Activated CD8-positive, alpha-beta T cell treated with anti-CD3 and anti-CD28 coated beads for 36 hours (primary cell): ENCODE data around the gene USE1. TPM values are rescaled to one million over a fixed set of nuclear protein-coding genes. Genes with fewer than 3 reads are reported as not detected.

ENCODE experiments used
- ATAC-seq: fragments of 200-7000 bp; cut with Tn5 transposase; one replicate; pipeline ENCODE4 v1.10.0; 2021; ENCODE audit warnings: mild to moderate bottlenecking, moderate library complexity
- CTCF ChIA-PET: fragments of 350-600 bp; sonication (Branson Sonifier 250); formaldehyde crosslinking; loops from one replicate; lab custom pipeline; 2021; ENCODE audit warnings: antibody characterized with exemption; lab: Charles Lee
- POLR2A ChIA-PET: fragments of 350-600 bp; sonication (Branson Sonifier 250); formaldehyde crosslinking; loops from one replicate; lab custom pipeline; 2021; ENCODE audit warnings: antibody characterized with exemption; lab: Charles Lee
- DNase-seq: peaks from one replicate; pipeline ENCODE4 v3.0.0-alpha.2; 2020
- H3K27ac Mint-ChIP-seq: one replicate; pipeline ENCODE4 v1.8.0; 2021; ENCODE audit warnings: mild to moderate bottlenecking, mixed read lengths
- H3K27me3 Mint-ChIP-seq: one replicate; pipeline ENCODE4 v1.8.0; 2021; ENCODE audit warnings: mixed read lengths
- H3K36me3 Mint-ChIP-seq: one replicate; pipeline ENCODE4 v1.8.0; 2021; ENCODE audit warnings: low read depth, mixed read lengths
- H3K4me1 Mint-ChIP-seq: one replicate; pipeline ENCODE4 v1.8.0; 2021; ENCODE audit warnings: low read depth, mixed read lengths
- H3K4me3 Mint-ChIP-seq: one replicate; pipeline ENCODE4 v1.8.0; 2021; ENCODE audit warnings: mild to moderate bottlenecking, moderate library complexity, mixed read lengths
- H3K9me3 Mint-ChIP-seq: one replicate; pipeline ENCODE4 v1.8.0; 2021; ENCODE audit warnings: mixed read lengths
- intact Hi-C: fragments of 100-400 bp; cut with micrococcal nuclease; formaldehyde crosslinking; loops from one replicate; pipeline ENCODE4 v1.10.0; 2022
- total RNA-seq, 2 experiments: library from RNA; stranded (reverse); gene quantifications; one replicate each; pipeline ENCODE4 v1.2.3, GENCODE V29; 2021
- TF ChIP-seq, protein P1 (sequence below): fragments of 200-600 bp; IDR thresholded peaks from one replicate; pipeline ENCODE4 v1.8.0; 2022; ENCODE audit warnings: antibody characterized with exemption, mild to moderate bottlenecking

Gene USE1
- total RNA-seq, 2 experiments from 2014 or later = 26.5 to 27.1 TPM

DNA sequence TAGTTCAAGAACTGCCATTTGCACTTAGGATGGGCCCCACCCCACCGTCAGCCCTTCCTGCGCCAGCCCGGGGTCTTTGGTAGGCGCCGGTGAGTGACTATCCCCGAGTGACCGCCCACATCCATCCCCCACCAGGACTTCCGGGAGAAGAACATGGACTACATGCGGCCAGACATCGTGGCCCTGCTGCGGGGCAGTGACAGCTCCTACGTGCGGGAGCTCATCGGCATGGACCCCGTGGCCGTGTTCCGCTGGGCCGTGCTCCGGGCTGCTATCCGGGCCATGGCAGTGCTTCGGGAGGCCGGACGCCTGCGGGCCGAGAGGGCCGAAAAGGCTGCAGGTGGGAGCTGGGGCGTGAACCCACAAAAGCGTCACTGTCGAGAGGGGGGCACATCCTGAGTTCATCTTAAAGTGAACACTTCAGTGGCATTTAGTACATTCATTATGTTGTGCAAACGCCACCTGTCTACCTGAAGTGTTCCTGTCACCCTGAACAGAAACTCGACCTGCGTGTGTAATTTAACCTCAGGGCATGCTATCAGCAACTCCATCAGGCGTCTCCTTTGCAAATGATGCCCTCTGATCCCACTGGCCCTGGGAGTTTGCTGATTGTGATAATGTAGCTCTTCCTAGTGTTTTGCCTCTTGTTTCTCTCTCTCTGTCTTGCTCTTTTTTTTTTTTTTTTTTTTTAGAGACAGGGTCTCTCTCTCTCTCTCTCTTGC is 42.4 kb upstream of the USE1 start:
- no peaks in the 10 kb centered on the region for H3K27me3 Mint-ChIP-seq
- H3K36me3 Mint-ChIP-seq = peaks cover 47% of the 10 kb centered on the region
- intact Hi-C loops = no loop called here
- peak overlapping the region; percentile 18 for H3K27ac Mint-ChIP-seq
- no peak overlapping the region for H3K4me3 Mint-ChIP-seq
- no peak for ATAC-seq
- no peaks in the 10 kb centered on the region for H3K9me3 Mint-ChIP-seq
- DNase-seq = no peak
- peaks cover 15% of the 10 kb centered on the region for H3K4me1 Mint-ChIP-seq
- POLR2A ChIA-PET = no interaction called here
- CTCF ChIA-PET = no interaction called here
- TF ChIP-seq, protein P1, sequence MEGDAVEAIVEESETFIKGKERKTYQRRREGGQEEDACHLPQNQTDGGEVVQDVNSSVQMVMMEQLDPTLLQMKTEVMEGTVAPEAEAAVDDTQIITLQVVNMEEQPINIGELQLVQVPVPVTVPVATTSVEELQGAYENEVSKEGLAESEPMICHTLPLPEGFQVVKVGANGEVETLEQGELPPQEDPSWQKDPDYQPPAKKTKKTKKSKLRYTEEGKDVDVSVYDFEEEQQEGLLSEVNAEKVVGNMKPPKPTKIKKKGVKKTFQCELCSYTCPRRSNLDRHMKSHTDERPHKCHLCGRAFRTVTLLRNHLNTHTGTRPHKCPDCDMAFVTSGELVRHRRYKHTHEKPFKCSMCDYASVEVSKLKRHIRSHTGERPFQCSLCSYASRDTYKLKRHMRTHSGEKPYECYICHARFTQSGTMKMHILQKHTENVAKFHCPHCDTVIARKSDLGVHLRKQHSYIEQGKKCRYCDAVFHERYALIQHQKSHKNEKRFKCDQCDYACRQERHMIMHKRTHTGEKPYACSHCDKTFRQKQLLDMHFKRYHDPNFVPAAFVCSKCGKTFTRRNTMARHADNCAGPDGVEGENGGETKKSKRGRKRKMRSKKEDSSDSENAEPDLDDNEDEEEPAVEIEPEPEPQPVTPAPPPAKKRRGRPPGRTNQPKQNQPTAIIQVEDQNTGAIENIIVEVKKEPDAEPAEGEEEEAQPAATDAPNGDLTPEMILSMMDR = no peak

DNA sequence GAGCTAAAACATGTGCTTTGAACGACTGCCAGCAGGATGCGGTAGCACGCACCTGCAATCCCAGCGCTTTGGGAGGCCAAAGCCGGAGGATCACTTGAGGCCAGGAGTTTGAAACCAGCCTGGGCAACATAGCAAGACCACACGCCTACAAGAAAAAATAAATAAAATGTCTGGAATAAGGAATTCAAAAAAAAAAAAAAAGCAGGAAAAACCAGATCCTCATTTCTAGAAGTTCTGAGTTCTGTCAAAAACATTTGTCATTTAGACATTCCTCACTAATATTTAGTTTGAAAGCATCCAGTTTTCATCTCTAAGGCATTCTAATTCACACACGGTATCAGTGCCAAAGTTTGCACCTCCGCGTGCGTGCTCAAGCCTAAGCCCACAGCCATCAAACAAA is 36.9 kb upstream of the USE1 start:
- ChIA-PET POLR2A (no interaction called here), CTCF (no interaction called here)
- TF ChIP-seq, protein P1 = no peak
- H3K27ac Mint-ChIP-seq = no peak overlapping the region
- ATAC-seq (no peak), DNase-seq (no peak)
- H3K4me3 Mint-ChIP-seq = no peak overlapping the region
- intact Hi-C loops = no loop called here
- H3K27me3 Mint-ChIP-seq = no peaks in the 10 kb centered on the region
- H3K9me3 Mint-ChIP-seq = no peaks in the 10 kb centered on the region
- peaks cover 26% of the 10 kb centered on the region for H3K36me3 Mint-ChIP-seq
- H3K4me1 Mint-ChIP-seq = peaks cover 8% of the 10 kb centered on the region

DNA sequence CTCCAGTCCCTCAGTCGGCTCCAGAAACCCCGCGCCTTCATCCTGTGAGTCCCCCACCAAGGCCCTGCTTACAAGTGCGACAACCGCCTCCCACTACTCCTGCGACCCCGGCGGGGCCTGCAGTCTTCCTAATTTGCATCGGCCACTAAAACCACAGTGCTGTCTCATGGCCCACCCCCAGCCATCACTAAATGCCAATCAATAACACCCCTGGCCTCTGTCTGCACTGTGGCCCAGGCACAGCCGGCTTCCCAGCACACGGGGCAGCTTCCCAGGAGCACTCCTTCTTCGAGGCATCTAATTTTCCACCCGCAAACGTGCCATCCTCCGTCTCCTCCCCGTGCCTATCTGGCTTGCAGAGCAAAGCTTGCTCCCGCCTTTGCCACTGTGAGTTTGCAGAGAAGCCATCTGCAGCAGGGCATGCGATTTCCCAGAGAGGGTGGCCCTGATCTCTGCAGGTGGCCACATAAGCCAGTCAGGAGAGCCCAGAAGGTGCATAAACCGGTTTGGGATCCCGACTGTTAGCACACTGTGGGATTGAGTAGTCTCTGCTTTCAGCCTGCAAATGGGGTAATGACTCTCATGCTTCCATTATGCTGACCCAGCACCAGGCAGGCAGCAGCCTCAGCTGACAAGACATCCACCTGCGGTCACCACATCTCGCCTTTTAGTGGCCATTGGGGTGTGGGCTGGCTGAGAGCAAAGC is 34.0 kb upstream of the USE1 start:
- POLR2A ChIA-PET = no interaction called here

DNA sequence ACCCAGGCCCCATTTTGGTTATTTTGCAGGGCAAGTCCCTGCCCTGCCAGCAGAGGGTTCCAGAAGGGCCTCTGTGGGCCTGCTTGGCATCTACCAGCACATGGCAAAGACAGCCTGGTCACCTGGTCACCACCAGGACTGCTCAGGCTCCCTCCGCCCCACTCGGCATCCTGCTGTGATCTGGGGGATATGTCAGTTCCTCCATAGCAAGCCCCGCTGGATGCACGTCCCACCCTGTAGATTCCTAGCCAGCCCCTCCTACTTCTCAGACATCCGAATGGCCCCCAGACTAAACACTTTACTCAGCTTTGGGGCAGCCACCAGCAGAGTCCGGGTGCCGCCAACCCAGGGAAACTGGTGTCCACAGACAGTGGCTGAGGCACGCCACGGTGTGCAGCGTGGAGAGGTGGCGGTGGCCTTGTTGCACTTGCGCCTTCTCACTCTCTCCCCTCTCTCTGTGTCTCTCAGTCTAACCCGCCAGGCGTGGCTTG is 31.8 kb upstream of the USE1 start:
- intact Hi-C loops = no loop called here
- CTCF ChIA-PET = interaction anchor here (0.9 to 2.9 kb wide), 6 partner anchors 51 to 116 kb away, joined by 3 to 13 read pairs (median 3); partner anchors contain the start of genes HAUS8 and MYO9B
- POLR2A ChIA-PET = interaction anchor here (0.7 to 3.3 kb wide), 11 partner anchors 9 to 109 kb away, joined by 3 to 13 read pairs (median 4); partner anchors contain the start of genes OCEL1 and USE1
- H3K27me3 Mint-ChIP-seq = no peaks in the 10 kb centered on the region
- DNase-seq (peak; percentile 65), ATAC-seq (peak; percentile 45)
- peaks cover 29% of the 10 kb centered on the region for H3K36me3 Mint-ChIP-seq
- H3K9me3 Mint-ChIP-seq = no peaks in the 10 kb centered on the region
- peak overlapping the region; percentile 72 for H3K4me3 Mint-ChIP-seq
- peak overlapping the region; percentile 97 for H3K27ac Mint-ChIP-seq
- TF ChIP-seq, protein P1 = peak; percentile 27
- H3K4me1 Mint-ChIP-seq = peaks cover 20% of the 10 kb centered on the region

More for the DNA sequence above, 34.0 kb upstream of the USE1 start:
- TF ChIP-seq, protein P1 = no peak
- ATAC-seq (no peak), DNase-seq (no peak)
- Mint-ChIP-seq H3K4me3 (no peak overlapping the region), H3K27me3 (no peaks in the 10 kb centered on the region), H3K4me1 (peaks cover 20% of the 10 kb centered on the region), H3K36me3 (peaks cover 29% of the 10 kb centered on the region), H3K9me3 (no peaks in the 10 kb centered on the region), H3K27ac (no peak overlapping the region)
- intact Hi-C loops = no loop called here
- CTCF ChIA-PET = no interaction called here
